SK-N-SH (cell line): ENCODE data around the gene APOL6. TPM values are rescaled to one million over a fixed set of nuclear protein-coding genes. Genes with fewer than 3 reads are reported as not detected.
"Not testable (repeated sequence)": the region's sequence is repeated elsewhere in the genome, so short reads cannot be mapped to it uniquely, and the experiment has no call there.

Source experiments
- CTCF ChIA-PET: fragments of 300-600, 350-600 bp; formaldehyde crosslinking; extraction: SDS; loops from one replicate; lab custom pipeline; 2021; lab: Yijun Ruan, JAX
- POLR2A ChIA-PET: fragments of 350-600 bp; sonication (Branson Sonifier 250); formaldehyde crosslinking; extraction: SDS; loops from one replicate; lab custom pipeline; 2020; ENCODE audit warnings: antibody characterized with exemption, inconsistent platforms; lab: Yijun Ruan, JAX
- DNase-seq: peaks from one replicate; pipeline ENCODE4 v3.0.0; 2012
- H2AFZ ChIP-seq: fragments of 200-600 bp; sonication (generic); 2 replicates; pipeline ENCODE4 v1.8.1; 2016; ENCODE audit warnings: antibody characterized with exemption, mild to moderate bottlenecking, low read depth
- H3F3A ChIP-seq: fragments of 200-600 bp; sonication (generic); replicated peaks from 2 replicates; pipeline ENCODE3; 2016; ENCODE audit warnings: antibody characterized with exemption, mild to moderate bottlenecking; ENCODE audit not compliant: insufficient read depth
- H3K27ac ChIP-seq, 2 experiments: fragments of 200-500 bp in 1 of 2; fragments of 200-600 bp in 1 of 2; sonication (Bioruptor generic) in 1 of 2; sonication (generic), shearing (Covaris generic) in 1 of 2; 2 replicates each; pipeline versions ENCODE4 v1.5.1 to v1.6.1; 2014 to 2016; ENCODE audit warnings: low read depth in 2 of 2, inconsistent platforms in 1 of 2, low read length in 1 of 2, mild to moderate bottlenecking in 1 of 2, mixed read lengths in 1 of 2
- H3K27me3 ChIP-seq: fragments of 200-600 bp; sonication (generic), shearing (Covaris generic); 2 replicates; pipeline ENCODE4 v1.6.1; 2016; ENCODE audit warnings: mixed run types; ENCODE audit not compliant: insufficient read depth
- H3K36me3 ChIP-seq, 2 experiments: fragments of 200-500 bp in 1 of 2; fragments of 200-600 bp in 1 of 2; sonication (Bioruptor generic) in 1 of 2; sonication (generic) in 1 of 2; replicated peaks in 1 of 2; 2 replicates each; pipeline versions ENCODE3 to v1.5.1; 2014 to 2016; ENCODE audit warnings: low read length in 1 of 2, mild to moderate bottlenecking in 1 of 2; ENCODE audit not compliant: insufficient read depth in 2 of 2, control insufficient read depth in 1 of 2
- H3K4me1 ChIP-seq, 2 experiments: fragments of 200-500 bp in 1 of 2; fragments of 200-600 bp in 1 of 2; sonication (Bioruptor generic) in 1 of 2; sonication (generic), shearing (Covaris generic) in 1 of 2; 2 replicates each; pipeline versions ENCODE4 v1.5.1 to v1.6.1; 2014 to 2016; ENCODE audit warnings: low read depth in 1 of 2, low read length in 1 of 2, mixed run types in 1 of 2; ENCODE audit not compliant: insufficient read depth in 2 of 2, control insufficient read depth in 1 of 2
- H3K4me2 ChIP-seq: fragments of 200-600 bp; sonication (generic), shearing (Covaris generic); 2 replicates; pipeline ENCODE4 v1.6.1; 2017; ENCODE audit warnings: mixed run types
- H3K4me3 ChIP-seq, 2 experiments: fragments of 200-500 bp in 1 of 2; fragments of 200-600 bp in 1 of 2; sonication (Bioruptor generic) in 1 of 2; sonication (generic), shearing (Covaris generic) in 1 of 2; 2 replicates each; pipeline versions ENCODE4 v1.5.1 to v1.8.1; 2014 to 2016; ENCODE audit warnings: low read depth in 2 of 2, inconsistent platforms in 1 of 2, low read length in 1 of 2, mild to moderate bottlenecking in 1 of 2, mixed read lengths in 1 of 2, moderate library complexity in 1 of 2
- H3K79me2 ChIP-seq: fragments of 200-600 bp; sonication (generic); 2 replicates; pipeline ENCODE4 v1.8.1; 2017; ENCODE audit warnings: mild to moderate bottlenecking; ENCODE audit not compliant: insufficient read depth
- H3K9ac ChIP-seq: fragments of 200-600 bp; sonication (generic); 2 replicates; pipeline ENCODE4 v1.6.1; 2017; ENCODE audit warnings: mixed run types
- H3K9me2 ChIP-seq: fragments of 200-600 bp; sonication (generic); 2 replicates; pipeline ENCODE4 v1.6.1; 2017; ENCODE audit warnings: mixed run types
- H3K9me3 ChIP-seq: fragments of 200-600 bp; sonication (generic); 2 replicates; pipeline ENCODE4 v1.6.1; 2017; ENCODE audit warnings: mixed run types, mild to moderate bottlenecking, moderate library complexity
- H4K20me1 ChIP-seq: fragments of 200-600 bp; sonication (generic); 2 replicates; pipeline ENCODE4 v1.6.1; 2017; ENCODE audit warnings: mild to moderate bottlenecking, mixed run types; ENCODE audit not compliant: insufficient read depth
- FOXJ3 ChIP-seq: sonication (generic); formaldehyde crosslinking; IDR thresholded peaks from 2 replicates; pipeline ENCODE4 v1.5.1; 2020; ENCODE audit warnings: mild to moderate bottlenecking, missing genetic modification reagents
- MEF2A ChIP-seq: IDR thresholded peaks from 2 replicates; pipeline ENCODE4 v1.4.0; 2012; ENCODE audit warnings: low read depth, borderline replicate concordance
- NFIC ChIP-seq: IDR thresholded peaks from 2 replicates; pipeline ENCODE4 v1.4.0; 2012; ENCODE audit warnings: borderline replicate concordance
- NRF1 ChIP-seq: IDR thresholded peaks from 2 replicates; pipeline ENCODE4 v1.6.1; 2012; ENCODE audit warnings: low read depth, mild to moderate bottlenecking, low read length
- TAF1 ChIP-seq: IDR thresholded peaks from 2 replicates; pipeline ENCODE4 v1.6.1; 2012; ENCODE audit warnings: low read depth, mild to moderate bottlenecking, low read length, moderate library complexity, borderline replicate concordance
- TCF12 ChIP-seq: IDR thresholded peaks from 2 replicates; pipeline ENCODE4 v1.4.0; 2012
- WGBS: methylation state at CpG from one replicate; pipeline ENCODE4 v1.1.6; 2017; ENCODE audit warnings: low lambda C conversion rate; 5-methylcytosine and 5-hydroxymethylcytosine counted together
- polyA plus RNA-seq, 3 experiments: library from polyadenylated mRNA; depleted of rRNA; stranded (reverse); fragments of >200 nt; gene quantifications; 2 replicates each; pipeline ENCODE4 v1.2.3, GENCODE V29; 2012
- TF ChIP-seq, protein P1 (sequence below): IDR thresholded peaks from 2 replicates; pipeline ENCODE4; 2012
- TF ChIP-seq, protein P2 (sequence below): fragments of 150-350 bp; IDR thresholded peaks from 2 replicates; pipeline ENCODE4 v1.6.1; 2016; ENCODE audit warnings: mild to moderate bottlenecking, low read depth, low read length
- TF ChIP-seq, protein P3 (sequence below): IDR thresholded peaks from 2 replicates; pipeline ENCODE4 v1.4.0; 2012; ENCODE audit warnings: low read depth, borderline replicate concordance

APOL6 gene
- polyA plus RNA-seq, 1 of the 3 experiments (the other 2 are of a cell fraction): 0.90 TPM

DNA sequence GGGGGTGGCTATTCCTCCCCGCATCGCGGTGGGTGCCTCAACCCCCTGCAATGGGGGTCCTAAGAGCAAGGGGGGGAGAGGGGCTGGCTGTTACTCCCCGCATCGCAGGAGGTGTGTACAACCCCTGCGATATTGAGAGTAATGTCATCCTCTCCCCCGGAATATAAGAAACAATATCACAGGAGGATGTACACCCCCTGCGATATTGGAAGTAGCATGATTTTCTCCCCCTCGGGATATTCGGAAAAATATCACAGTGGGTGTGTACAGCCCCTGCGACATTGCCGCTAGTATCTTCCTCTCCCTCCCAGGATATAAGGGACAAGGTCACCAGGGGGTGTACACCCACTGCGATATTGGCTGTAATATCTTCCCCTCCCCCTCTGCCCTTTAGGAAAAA, 47.0 kb downstream of the APOL6 start (continued):
- TF ChIP-seq, protein P1, sequence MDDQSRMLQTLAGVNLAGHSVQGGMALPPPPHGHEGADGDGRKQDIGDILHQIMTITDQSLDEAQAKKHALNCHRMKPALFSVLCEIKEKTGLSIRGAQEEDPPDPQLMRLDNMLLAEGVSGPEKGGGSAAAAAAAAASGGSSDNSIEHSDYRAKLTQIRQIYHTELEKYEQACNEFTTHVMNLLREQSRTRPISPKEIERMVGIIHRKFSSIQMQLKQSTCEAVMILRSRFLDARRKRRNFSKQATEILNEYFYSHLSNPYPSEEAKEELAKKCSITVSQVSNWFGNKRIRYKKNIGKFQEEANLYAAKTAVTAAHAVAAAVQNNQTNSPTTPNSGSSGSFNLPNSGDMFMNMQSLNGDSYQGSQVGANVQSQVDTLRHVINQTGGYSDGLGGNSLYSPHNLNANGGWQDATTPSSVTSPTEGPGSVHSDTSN: no peak
- TF ChIP-seq, protein P2, sequence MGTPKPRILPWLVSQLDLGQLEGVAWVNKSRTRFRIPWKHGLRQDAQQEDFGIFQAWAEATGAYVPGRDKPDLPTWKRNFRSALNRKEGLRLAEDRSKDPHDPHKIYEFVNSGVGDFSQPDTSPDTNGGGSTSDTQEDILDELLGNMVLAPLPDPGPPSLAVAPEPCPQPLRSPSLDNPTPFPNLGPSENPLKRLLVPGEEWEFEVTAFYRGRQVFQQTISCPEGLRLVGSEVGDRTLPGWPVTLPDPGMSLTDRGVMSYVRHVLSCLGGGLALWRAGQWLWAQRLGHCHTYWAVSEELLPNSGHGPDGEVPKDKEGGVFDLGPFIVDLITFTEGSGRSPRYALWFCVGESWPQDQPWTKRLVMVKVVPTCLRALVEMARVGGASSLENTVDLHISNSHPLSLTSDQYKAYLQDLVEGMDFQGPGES: no peak
- TF ChIP-seq NRF1 (no peak), MEF2A (no peak), FOXJ3 (CRISPR knock-in tag) (no peak), TAF1 (no peak), TCF12 (no peak)
- TF ChIP-seq, protein P3, sequence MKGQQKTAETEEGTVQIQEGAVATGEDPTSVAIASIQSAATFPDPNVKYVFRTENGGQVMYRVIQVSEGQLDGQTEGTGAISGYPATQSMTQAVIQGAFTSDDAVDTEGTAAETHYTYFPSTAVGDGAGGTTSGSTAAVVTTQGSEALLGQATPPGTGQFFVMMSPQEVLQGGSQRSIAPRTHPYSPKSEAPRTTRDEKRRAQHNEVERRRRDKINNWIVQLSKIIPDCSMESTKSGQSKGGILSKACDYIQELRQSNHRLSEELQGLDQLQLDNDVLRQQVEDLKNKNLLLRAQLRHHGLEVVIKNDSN: no peak

DNA sequence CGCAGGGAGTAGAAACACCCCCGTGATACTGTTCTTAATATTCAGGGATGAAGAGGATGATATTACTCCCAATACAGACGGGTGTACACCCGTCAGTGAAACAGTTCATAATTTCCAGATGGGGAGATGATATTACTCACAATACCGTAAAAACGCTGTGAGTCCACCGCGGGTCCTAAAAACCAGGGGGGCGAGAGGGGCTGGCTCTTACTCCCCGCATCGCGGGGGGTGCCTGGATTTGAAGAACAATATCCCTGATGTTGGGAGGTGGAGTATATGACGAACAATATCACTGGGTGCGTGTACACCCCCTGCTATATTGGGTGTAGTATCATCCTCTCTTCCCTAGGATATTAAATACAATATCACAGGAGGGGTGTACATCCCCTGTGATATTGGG, 48.9 kb downstream of the APOL6 start:
- POLR2A ChIA-PET: no interaction called here
- H3K9me3 ChIP-seq: no peaks in the 10 kb centered on the region
- 84% methylated on average over 13 of the region's 14 CpGs for WGBS
- no peaks in the 10 kb centered on the region for H4K20me1 ChIP-seq
- no peaks in the 10 kb centered on the region for H3K79me2 ChIP-seq
- no peak for DNase-seq
- no peaks in the 10 kb centered on the region for H3K36me3 ChIP-seq
- H3K27me3 ChIP-seq: no peaks in the 10 kb centered on the region
- no peak for TF ChIP-seq FOXJ3 (CRISPR knock-in tag)
- TF ChIP-seq, protein P2: no peak
- no peak for TF ChIP-seq NFIC
- H3K9ac ChIP-seq: no peak overlapping the region
- H3K4me1 ChIP-seq: no peaks in the 10 kb centered on the region
- H3K4me2 ChIP-seq: no peak overlapping the region
- H3K4me3 ChIP-seq: no peak overlapping the region
- no peaks in the 10 kb centered on the region for H3F3A ChIP-seq
- H3K9me2 ChIP-seq: no peaks in the 10 kb centered on the region
- H3K27ac ChIP-seq: no peak overlapping the region
- CTCF ChIA-PET: no interaction called here
- no peak overlapping the region for H2AFZ ChIP-seq

DNA sequence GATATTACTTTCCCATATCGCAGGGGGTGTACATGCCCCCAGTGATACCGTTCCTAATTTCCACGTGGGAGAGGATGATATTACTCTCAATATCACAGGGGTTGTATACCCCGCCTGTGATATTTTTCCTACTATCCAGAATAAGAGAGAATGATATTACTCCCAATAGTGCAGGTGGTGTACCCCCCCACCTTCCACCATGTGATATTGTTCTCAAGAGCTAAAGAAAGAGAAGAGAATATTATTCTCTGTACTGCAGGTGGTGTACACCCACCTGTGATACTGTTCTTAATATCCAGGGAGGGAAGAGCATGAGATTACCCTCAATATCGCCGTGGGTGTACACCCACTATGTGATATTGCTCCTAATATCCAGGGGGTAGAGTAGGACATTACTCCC, 51.6 kb downstream of the APOL6 start:
- H3K36me3 ChIP-seq, H3K9me2 ChIP-seq, CTCF ChIA-PET, H3K27me3 ChIP-seq, H3K79me2 ChIP-seq, H3K4me2 ChIP-seq, H2AFZ ChIP-seq, H3K4me1 ChIP-seq, H3F3A ChIP-seq, H3K27ac ChIP-seq, DNase-seq, H4K20me1 ChIP-seq, POLR2A ChIA-PET, H3K9ac ChIP-seq, H3K9me3 ChIP-seq, H3K4me3 ChIP-seq: not testable (repeated sequence)
- WGBS: 80% methylated on average over 4 of the region's 6 CpGs
